Measurements from ENCODE around the gene CTSO. TPM values are rescaled to one million over a fixed set of nuclear protein-coding genes. Genes with fewer than 3 reads are reported as not detected.

CTSO gene
- total and polyA plus RNA-seq, 7 experiments from 2014 or later, result 5.3 to 31.7 (median 13.7) TPM

GRCh38 chr4:155887045-155887444, 66.6 kb downstream of the CTSO start:
- DNase-seq, result no peak
- no peaks in the 10 kb centered on the region for H3K9me3 ChIP-seq (ENCODE audit: control insufficient read depth in 2 of 3, low read length in 3 of 3)
- CTCF ChIA-PET, result no interaction called here

GRCh38 chr4:155885666-155886065, 68.0 kb downstream of the CTSO start:
- ATAC-seq, result no peak
- H3K27ac Mint-ChIP-seq, result no peak overlapping the region
- H3K27ac ChIP-seq (ENCODE audit: low read depth, low read length), result no peak overlapping the region
- H3K9me3 ChIP-seq (ENCODE audit: control insufficient read depth in 2 of 3, low read length in 3 of 3), result no peaks in the 10 kb centered on the region
- H3K4me3 Mint-ChIP-seq, result no peak overlapping the region
- H3K27me3 Mint-ChIP-seq, result peaks cover 0 to 36% (median 17%) of the 10 kb centered on the region in 5 donors
- no peaks in the 10 kb centered on the region for H3K27me3 ChIP-seq (ENCODE audit: control insufficient read depth in 2 of 2, insufficient read depth in 2 of 2, low read length in 2 of 2)
- no peaks in the 10 kb centered on the region for H3K4me1 ChIP-seq (ENCODE audit: control insufficient read depth in 2 of 2, insufficient read depth in 2 of 2, low read length in 2 of 2)
- H3K9me3 Mint-ChIP-seq, result peaks cover 0 to 5% (median 0%) of the 10 kb centered on the region in 11 donors
- no peaks in the 10 kb centered on the region for H3K36me3 ChIP-seq (ENCODE audit: control insufficient read depth in 2 of 3, insufficient read depth in 3 of 3, low read length in 3 of 3)
- intact Hi-C loops (cut with micrococcal nuclease), result no loop called here
- no peak for DNase-seq
- H3K4me3 ChIP-seq (ENCODE audit: low read length), result no peak overlapping the region
- ChIA-PET CTCF (no interaction called here), POLR2A (no interaction called here)
- no peaks in the 10 kb centered on the region for H3K4me1 Mint-ChIP-seq
- no peaks in the 10 kb centered on the region for H3K36me3 Mint-ChIP-seq

More at GRCh38 chr4:155887045-155887444, 66.6 kb downstream of the CTSO start:
- Mint-ChIP-seq H3K27me3 (peaks cover 0 to 50% (median 23%) of the 10 kb centered on the region in 5 donors), H3K9me3 (peaks cover 0 to 12% (median 4%) of the 10 kb centered on the region in 11 donors), H3K4me3 (no peak overlapping the region), H3K4me1 (no peaks in the 10 kb centered on the region), H3K36me3 (peaks cover 0 to under 1% (median 0%) of the 10 kb centered on the region in 5 donors), H3K27ac (no peak overlapping the region)
- no peak overlapping the region for H3K4me3 ChIP-seq (ENCODE audit: low read length)
- H3K4me1 ChIP-seq (ENCODE audit: control insufficient read depth in 2 of 2, insufficient read depth in 2 of 2, low read length in 2 of 2), result no peaks in the 10 kb centered on the region
- no peaks in the 10 kb centered on the region for H3K27me3 ChIP-seq (ENCODE audit: control insufficient read depth in 2 of 2, insufficient read depth in 2 of 2, low read length in 2 of 2)
- intact Hi-C loops (cut with micrococcal nuclease), result no loop called here
- H3K36me3 ChIP-seq (ENCODE audit: control insufficient read depth in 2 of 3, insufficient read depth in 3 of 3, low read length in 3 of 3), result no peaks in the 10 kb centered on the region
- no peak for ATAC-seq
- no peak overlapping the region for H3K27ac ChIP-seq (ENCODE audit: low read depth, low read length)
- POLR2A ChIA-PET, result no interaction called here

- Mint-ChIP-seq H3K4me1 (no peaks in the 10 kb centered on the region), H3K9me3 (peaks cover 0 to 5% (median 0%) of the 10 kb centered on the region in 11 donors), H3K27ac (no peak overlapping the region), H3K4me3 (no peak overlapping the region), H3K27me3 (peaks cover 0 to 26% (median 10%) of the 10 kb centered on the region in 5 donors), H3K36me3 (no peaks in the 10 kb centered on the region)
- Histone ChIP-seq H3K27me3 (ENCODE audit: control insufficient read depth in 2 of 2, insufficient read depth in 2 of 2, low read length in 2 of 2) (no peaks in the 10 kb centered on the region), H3K36me3 (ENCODE audit: control insufficient read depth in 2 of 3, insufficient read depth in 3 of 3, low read length in 3 of 3) (no peaks in the 10 kb centered on the region), H3K27ac (ENCODE audit: low read depth, low read length) (no peak overlapping the region), H3K4me3 (ENCODE audit: low read length) (no peak overlapping the region), H3K4me1 (ENCODE audit: control insufficient read depth in 2 of 2, insufficient read depth in 2 of 2, low read length in 2 of 2) (no peaks in the 10 kb centered on the region), H3K9me3 (ENCODE audit: control insufficient read depth in 2 of 3, low read length in 3 of 3) (no peaks in the 10 kb centered on the region)
- ChIA-PET POLR2A (no interaction called here), CTCF (no interaction called here)
- intact Hi-C loops (cut with micrococcal nuclease), result no loop called here
- no peak for DNase-seq
- no peak for ATAC-seq
Measured at GRCh38 chr4:155883895-155884294, 69.8 kb downstream of the CTSO start.

GRCh38 chr4:155881555-155881954, 72.1 kb downstream of the CTSO start:
- Mint-ChIP-seq H3K4me3 (no peak overlapping the region), H3K27me3 (peaks cover 0 to 22% (median 11%) of the 10 kb centered on the region in 5 donors), H3K27ac (no peak overlapping the region), H3K4me1 (no peaks in the 10 kb centered on the region), H3K9me3 (peaks cover 0 to 7% (median 3%) of the 10 kb centered on the region in 11 donors), H3K36me3 (no peaks in the 10 kb centered on the region)
- ChIA-PET CTCF (no interaction called here), POLR2A (no interaction called here)
- Histone ChIP-seq H3K4me1 (ENCODE audit: control insufficient read depth in 2 of 2, insufficient read depth in 2 of 2, low read length in 2 of 2) (no peaks in the 10 kb centered on the region), H3K9me3 (ENCODE audit: control insufficient read depth in 2 of 3, low read length in 3 of 3) (no peaks in the 10 kb centered on the region), H3K27ac (ENCODE audit: low read depth, low read length) (no peak overlapping the region), H3K36me3 (ENCODE audit: control insufficient read depth in 2 of 3, insufficient read depth in 3 of 3, low read length in 3 of 3) (no peaks in the 10 kb centered on the region), H3K27me3 (ENCODE audit: control insufficient read depth in 2 of 2, insufficient read depth in 2 of 2, low read length in 2 of 2) (no peaks in the 10 kb centered on the region), H3K4me3 (ENCODE audit: low read length) (no peak overlapping the region)
- DNase-seq (no peak), ATAC-seq (no peak)
- intact Hi-C loops (cut with micrococcal nuclease), result no loop called here

GRCh38 chr4:155879767-155880166, 73.9 kb downstream of the CTSO start:
- no peak overlapping the region for H3K27ac ChIP-seq (ENCODE audit: low read depth, low read length)
- intact Hi-C loops (cut with micrococcal nuclease), result no loop called here
- no peak overlapping the region for H3K27ac Mint-ChIP-seq
- no peaks in the 10 kb centered on the region for H3K9me3 ChIP-seq (ENCODE audit: control insufficient read depth in 2 of 3, low read length in 3 of 3)
- ATAC-seq, result no peak
- ChIA-PET POLR2A (no interaction called here), CTCF (no interaction called here)
- no peaks in the 10 kb centered on the region for H3K36me3 ChIP-seq (ENCODE audit: control insufficient read depth in 2 of 3, insufficient read depth in 3 of 3, low read length in 3 of 3)
- H3K4me1 Mint-ChIP-seq, result no peaks in the 10 kb centered on the region
- H3K4me3 ChIP-seq (ENCODE audit: low read length), result no peak overlapping the region
- no peaks in the 10 kb centered on the region for H3K4me1 ChIP-seq (ENCODE audit: control insufficient read depth in 2 of 2, insufficient read depth in 2 of 2, low read length in 2 of 2)
- peaks cover 0 to 18% (median 3%) of the 10 kb centered on the region in 11 donors for H3K9me3 Mint-ChIP-seq
- no peak for DNase-seq
- H3K36me3 Mint-ChIP-seq, result no peaks in the 10 kb centered on the region
- no peaks in the 10 kb centered on the region for H3K27me3 ChIP-seq (ENCODE audit: control insufficient read depth in 2 of 2, insufficient read depth in 2 of 2, low read length in 2 of 2)
- H3K4me3 Mint-ChIP-seq, result no peak overlapping the region
- peaks cover 0 to 22% (median 7%) of the 10 kb centered on the region in 5 donors for H3K27me3 Mint-ChIP-seq

GRCh38 chr4:155878611-155879010, 75.1 kb downstream of the CTSO start:
- H3K27ac ChIP-seq (ENCODE audit: low read depth, low read length), result no peak overlapping the region
- H3K9me3 ChIP-seq (ENCODE audit: control insufficient read depth in 2 of 3, low read length in 3 of 3), result no peaks in the 10 kb centered on the region
- no peaks in the 10 kb centered on the region for H3K4me1 Mint-ChIP-seq
- no peak for ATAC-seq
- peaks cover 0 to 19% (median 4%) of the 10 kb centered on the region in 5 donors for H3K27me3 Mint-ChIP-seq
- POLR2A ChIA-PET, result no interaction called here
- no peak overlapping the region for H3K4me3 ChIP-seq (ENCODE audit: low read length)
- CTCF ChIA-PET, result no interaction called here
- peaks cover 0 to 27% (median 2%) of the 10 kb centered on the region in 11 donors for H3K9me3 Mint-ChIP-seq
- H3K4me1 ChIP-seq (ENCODE audit: control insufficient read depth in 2 of 2, insufficient read depth in 2 of 2, low read length in 2 of 2), result no peaks in the 10 kb centered on the region
- no peak for DNase-seq
- no peaks in the 10 kb centered on the region for H3K36me3 Mint-ChIP-seq
- H3K4me3 Mint-ChIP-seq, result no peak overlapping the region
- intact Hi-C loops (cut with micrococcal nuclease), result no loop called here
- no peaks in the 10 kb centered on the region for H3K27me3 ChIP-seq (ENCODE audit: control insufficient read depth in 2 of 2, insufficient read depth in 2 of 2, low read length in 2 of 2)
- H3K27ac Mint-ChIP-seq, result no peak overlapping the region
- H3K36me3 ChIP-seq (ENCODE audit: control insufficient read depth in 2 of 3, insufficient read depth in 3 of 3, low read length in 3 of 3), result no peaks in the 10 kb centered on the region

GRCh38 chr4:155877971-155878370, 75.7 kb downstream of the CTSO start:
- Mint-ChIP-seq H3K4me3 (no peak overlapping the region), H3K36me3 (no peaks in the 10 kb centered on the region), H3K27ac (no peak overlapping the region), H3K9me3 (peaks cover 0 to 27% (median 2%) of the 10 kb centered on the region in 11 donors), H3K27me3 (peaks cover 0 to 15% (median 4%) of the 10 kb centered on the region in 5 donors), H3K4me1 (no peaks in the 10 kb centered on the region)
- intact Hi-C loops (cut with micrococcal nuclease), result no loop called here
- Histone ChIP-seq H3K27ac (ENCODE audit: low read depth, low read length) (no peak overlapping the region), H3K9me3 (ENCODE audit: control insufficient read depth in 2 of 3, low read length in 3 of 3) (no peaks in the 10 kb centered on the region), H3K4me1 (ENCODE audit: control insufficient read depth in 2 of 2, insufficient read depth in 2 of 2, low read length in 2 of 2) (no peaks in the 10 kb centered on the region), H3K36me3 (ENCODE audit: control insufficient read depth in 2 of 3, insufficient read depth in 3 of 3, low read length in 3 of 3) (no peaks in the 10 kb centered on the region), H3K27me3 (ENCODE audit: control insufficient read depth in 2 of 2, insufficient read depth in 2 of 2, low read length in 2 of 2) (no peaks in the 10 kb centered on the region), H3K4me3 (ENCODE audit: low read length) (no peak overlapping the region)
- DNase-seq (no peak), ATAC-seq (no peak)
- ChIA-PET CTCF (no interaction called here), POLR2A (no interaction called here)

Data from naive thymus-derived CD4-positive, alpha-beta T cell (primary cell).